HG03354 (cell line): ENCODE measurements around the gene TMEM63C.

Experiments used
- ATAC-seq: cut with Tn5 transposase; IDR thresholded peaks from one replicate; pipeline ENCODE4 v1.9.1; 2021; ENCODE audit warnings: mild to moderate bottlenecking; ENCODE audit not compliant: unreplicated experiment, poor library complexity, severe bottlenecking

Gene TMEM63C

GRCh38 chr14:77187649-77188012 is 6.0 kb downstream of the TMEM63C start:
- ATAC-seq = no peak

GRCh38 chr14:77189479-77189878 is 7.9 kb downstream of the TMEM63C start:
- no peak for ATAC-seq

GRCh38 chr14:77190977-77191376 is 9.4 kb downstream of the TMEM63C start:
- ATAC-seq = no peak

GRCh38 chr14:77194706-77195105 is 13.1 kb downstream of the TMEM63C start:
- no peak for ATAC-seq

GRCh38 chr14:77195766-77196165 is 14.2 kb downstream of the TMEM63C start:
- ATAC-seq = no peak

GRCh38 chr14:77197988-77198387 is 16.4 kb downstream of the TMEM63C start:
- ATAC-seq = no peak

- ATAC-seq = no peak
These were observed 17.0 kb downstream of the TMEM63C start for GRCh38 chr14:77198561-77198960.

GRCh38 chr14:77199590-77199989 is 18.0 kb downstream of the TMEM63C start:
- no peak for ATAC-seq

- ATAC-seq = no peak
These were observed 18.9 kb downstream of the TMEM63C start for GRCh38 chr14:77200406-77200985.

GRCh38 chr14:77201696-77202095 is 20.1 kb downstream of the TMEM63C start:
- ATAC-seq = no peak

- ATAC-seq = no peak
These were observed 22.2 kb downstream of the TMEM63C start for GRCh38 chr14:77203611-77204458.

- no peak for ATAC-seq
These were observed 22.8 kb downstream of the TMEM63C start for GRCh38 chr14:77204459-77204771.

GRCh38 chr14:77204907-77205306 is 23.3 kb downstream of the TMEM63C start:
- ATAC-seq = no peak

GRCh38 chr14:77205566-77205965 is 24.0 kb downstream of the TMEM63C start:
- ATAC-seq = no peak

GRCh38 chr14:77206261-77206824 is 24.7 kb downstream of the TMEM63C start:
- no peak for ATAC-seq

GRCh38 chr14:77206877-77207389 is 25.3 kb downstream of the TMEM63C start:
- no peak for ATAC-seq

GRCh38 chr14:77208291-77208978 is 26.8 kb downstream of the TMEM63C start:
- ATAC-seq = no peak

- ATAC-seq = no peak
These were observed 27.4 kb downstream of the TMEM63C start for GRCh38 chr14:77208979-77209318.

GRCh38 chr14:77212097-77212870 is 30.7 kb downstream of the TMEM63C start:
- ATAC-seq = no peak
